Activated CD4-positive, alpha-beta T cell treated with anti-CD3 and anti-CD28 coated beads for 36 hours (primary cell): ENCODE results near the gene ZNF610. TPM values are rescaled to one million over a fixed set of nuclear protein-coding genes. Genes with fewer than 3 reads are reported as not detected.
A peak's percentile ranks its signal among the peaks of the same experiment; 100 is the strongest.
"Not testable (repeated sequence)": the region's sequence is repeated elsewhere in the genome, so short reads cannot be mapped to it uniquely, and the experiment has no call there.

Experiments used
- ATAC-seq: fragments of 200-7000 bp; cut with Tn5 transposase; one replicate; pipeline ENCODE4 v1.10.0; 2021; ENCODE audit warnings: mild to moderate bottlenecking, moderate library complexity
- CTCF ChIA-PET: fragments of 350-600 bp; sonication (Branson Sonifier 250); formaldehyde crosslinking; loops from one replicate; lab custom pipeline; 2021; ENCODE audit warnings: antibody characterized with exemption; lab: Charles Lee
- POLR2A ChIA-PET: fragments of 350-600 bp; sonication (Branson Sonifier 250); formaldehyde crosslinking; loops from one replicate; lab custom pipeline; 2021; ENCODE audit warnings: antibody characterized with exemption, inconsistent platforms; lab: Charles Lee
- DNase-seq: peaks from one replicate; pipeline ENCODE4 v3.0.0-alpha.2; 2020
- H3K27ac Mint-ChIP-seq: one replicate; pipeline ENCODE4 v1.8.0; 2021; ENCODE audit warnings: mixed read lengths
- H3K27me3 Mint-ChIP-seq: one replicate; pipeline ENCODE4 v1.8.0; 2021; ENCODE audit warnings: mixed read lengths
- H3K36me3 Mint-ChIP-seq: one replicate; pipeline ENCODE4 v1.8.0; 2021; ENCODE audit warnings: low read depth, mixed read lengths
- H3K4me1 Mint-ChIP-seq: one replicate; pipeline ENCODE4 v1.8.0; 2021; ENCODE audit warnings: mixed read lengths
- H3K4me3 Mint-ChIP-seq: one replicate; pipeline ENCODE4 v1.8.0; 2021; ENCODE audit warnings: mild to moderate bottlenecking, moderate library complexity, mixed read lengths
- H3K9me3 Mint-ChIP-seq: one replicate; pipeline ENCODE4 v1.8.0; 2021; ENCODE audit warnings: low read depth, mixed read lengths
- intact Hi-C, 2 experiments: fragments of 100-400 bp; cut with DNase I in 1 of 2; cut with micrococcal nuclease in 1 of 2; formaldehyde crosslinking; loops; one replicate each; pipeline versions ENCODE4 v1.14.2 to v1.15.1; 2022 to 2024; cut with DNase I, micrococcal nuclease
- total RNA-seq, 2 experiments: library from RNA; stranded (reverse); gene quantifications; one replicate each; pipeline ENCODE4 v1.2.3, GENCODE V29; 2021

ZNF610 gene
- total RNA-seq, 2 experiments from 2014 or later = 2.3 to 3.3 TPM

DNA sequence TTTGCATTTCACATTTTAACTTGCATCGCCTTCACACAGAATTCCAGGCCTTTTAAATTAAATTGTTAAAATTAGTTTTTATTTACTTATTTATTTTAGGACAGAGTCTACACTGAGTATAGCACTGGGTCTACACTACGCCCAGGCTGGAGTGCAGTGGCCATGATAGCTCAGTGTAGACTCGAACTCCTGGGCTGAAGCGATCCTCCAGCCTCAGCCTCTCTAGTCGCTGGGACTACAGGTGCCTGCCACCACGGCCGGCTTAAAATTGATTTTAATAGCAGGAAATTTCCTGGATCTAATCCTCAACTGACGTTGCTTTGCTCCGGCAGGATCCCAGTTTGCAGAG lies 301 bp upstream of the ZNF610 start:
- ATAC-seq (peak; percentile 45), DNase-seq (no peak)
- Mint-ChIP-seq H3K9me3 (peaks cover 30% of the 10 kb centered on the region), H3K27me3 (no peaks in the 10 kb centered on the region), H3K4me1 (peaks cover 10% of the 10 kb centered on the region), H3K27ac (peak overlapping the region; percentile 96), H3K4me3 (peak overlapping the region; percentile 97), H3K36me3 (peaks cover 36% of the 10 kb centered on the region)
- POLR2A ChIA-PET = interaction anchor here (0.8 kb wide), 1 partner anchor 34 kb away, joined by 4 read pairs; the partner anchor contains the start of gene ZNF880
- CTCF ChIA-PET = no interaction called here
- intact Hi-C loops = loop anchor here (1.0 to 2.0 kb wide), 9 partner anchors 33 to 400 kb away; partner anchors contain the start of genes ZNF880 (in 2 of the 2), PPP2R1A (in 1 of the 2), ZNF528 (in 1 of the 2) and ZNF611 (in 1 of the 2)

DNA sequence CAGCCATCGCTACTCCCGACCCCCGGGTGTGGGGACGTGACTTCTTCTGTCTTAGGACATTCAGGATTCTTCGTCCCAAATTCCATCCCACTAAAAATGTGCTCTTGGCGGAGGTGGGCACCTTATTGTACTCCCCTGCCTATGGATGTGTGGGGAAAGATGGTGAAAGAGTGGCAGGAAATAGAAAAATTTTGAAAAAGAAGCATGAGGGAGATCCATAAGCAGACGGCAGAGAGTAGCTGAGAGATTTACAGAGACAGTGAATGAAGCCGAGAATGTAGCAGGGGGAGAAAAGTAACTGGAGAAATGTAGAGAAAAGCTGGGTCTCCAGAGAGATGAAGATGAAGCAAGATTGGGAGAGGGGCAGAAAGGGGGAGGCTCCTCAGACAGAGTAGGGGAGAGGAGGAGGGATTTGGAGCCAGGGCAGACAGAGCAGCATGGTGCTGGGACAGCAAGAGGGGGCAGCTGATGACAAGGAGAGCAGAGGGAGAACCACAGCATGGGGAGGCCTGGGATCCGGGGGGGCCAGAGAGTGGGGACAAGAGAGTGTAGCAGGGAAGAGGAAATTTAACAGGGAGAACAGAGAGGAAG lies 843 bp downstream of the ZNF610 start:
- peak overlapping the region; percentile 97 for H3K4me3 Mint-ChIP-seq
- ChIA-PET CTCF (interaction anchor here (0.7 kb wide), 1 partner anchor 89 kb away, joined by 3 read pairs; no protein-coding TSS in a partner anchor), POLR2A (no interaction called here)
- H3K27ac Mint-ChIP-seq = peak overlapping the region; percentile 96
- H3K9me3 Mint-ChIP-seq = peaks cover 20% of the 10 kb centered on the region
- peak; percentile 11 for DNase-seq
- H3K36me3 Mint-ChIP-seq = peaks cover 32% of the 10 kb centered on the region
- intact Hi-C loops = loop anchor here (1.0 to 2.0 kb wide), 9 partner anchors 32 to 398 kb away; partner anchors contain the start of genes ZNF880 (in 2 of the 2), PPP2R1A (in 1 of the 2), ZNF528 (in 1 of the 2) and ZNF611 (in 1 of the 2)
- peaks cover 10% of the 10 kb centered on the region for H3K4me1 Mint-ChIP-seq
- H3K27me3 Mint-ChIP-seq = no peaks in the 10 kb centered on the region
- no peak for ATAC-seq

DNA sequence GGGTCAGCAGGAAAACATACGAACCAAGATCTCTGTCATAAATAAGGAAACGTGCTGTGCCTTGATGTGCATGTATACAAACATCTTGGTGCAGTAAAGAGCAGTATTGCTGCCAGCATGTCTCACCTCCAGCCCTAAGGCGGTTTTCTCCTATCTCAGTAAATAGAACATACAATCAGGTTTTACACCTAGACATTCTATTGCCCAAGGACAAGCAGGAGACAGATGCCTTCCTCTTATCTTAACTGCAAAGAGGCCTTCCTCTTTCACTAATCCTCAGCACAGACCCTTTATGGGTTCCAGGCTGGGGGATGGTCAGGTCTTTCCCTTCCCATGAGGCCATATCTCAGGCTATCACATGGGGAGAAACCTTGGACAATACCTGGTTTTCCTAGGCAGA lies 3.0 kb downstream of the ZNF610 start:
- H3K27me3 Mint-ChIP-seq, ATAC-seq, H3K9me3 Mint-ChIP-seq, intact Hi-C loops, DNase-seq, H3K27ac Mint-ChIP-seq, CTCF ChIA-PET, POLR2A ChIA-PET, H3K4me3 Mint-ChIP-seq: not testable (repeated sequence)
- Mint-ChIP-seq H3K36me3 (peaks cover 24% of the 10 kb centered on the region), H3K4me1 (peaks cover 12% of the 10 kb centered on the region)

GRCh38 chr19:52343548-52343947 lies 7.5 kb downstream of the ZNF610 start:
- Mint-ChIP-seq H3K4me3 (no peak overlapping the region), H3K27ac (no peak overlapping the region), H3K27me3 (no peaks in the 10 kb centered on the region), H3K4me1 (peaks cover 2% of the 10 kb centered on the region), H3K36me3 (peaks cover 15% of the 10 kb centered on the region), H3K9me3 (peaks cover 9% of the 10 kb centered on the region)
- ATAC-seq = peak; percentile 90
- ChIA-PET POLR2A (no interaction called here), CTCF (no interaction called here)
- intact Hi-C loops = loop anchor here in 1 of 2 experiments (5.0 kb wide), 2 partner anchors 96 to 404 kb away; no protein-coding TSS in a partner anchor
- peak; percentile 75 for DNase-seq

- no peak overlapping the region for H3K4me3 Mint-ChIP-seq
- ChIA-PET POLR2A (no interaction called here), CTCF (interaction anchor here (0.7 kb wide), 1 partner anchor 65 kb away, joined by 3 read pairs; no protein-coding TSS in a partner anchor)
- ATAC-seq = no peak
- H3K36me3 Mint-ChIP-seq = peaks cover 25% of the 10 kb centered on the region
- DNase-seq = no peak
- peaks cover 2% of the 10 kb centered on the region for H3K4me1 Mint-ChIP-seq
- peaks cover 7% of the 10 kb centered on the region for H3K9me3 Mint-ChIP-seq
- H3K27ac Mint-ChIP-seq = no peak overlapping the region
- intact Hi-C loops = no loop called here
- H3K27me3 Mint-ChIP-seq = no peaks in the 10 kb centered on the region
Observed at GRCh38 chr19:52345162-52345561, 9.1 kb downstream of the ZNF610 start.

DNA sequence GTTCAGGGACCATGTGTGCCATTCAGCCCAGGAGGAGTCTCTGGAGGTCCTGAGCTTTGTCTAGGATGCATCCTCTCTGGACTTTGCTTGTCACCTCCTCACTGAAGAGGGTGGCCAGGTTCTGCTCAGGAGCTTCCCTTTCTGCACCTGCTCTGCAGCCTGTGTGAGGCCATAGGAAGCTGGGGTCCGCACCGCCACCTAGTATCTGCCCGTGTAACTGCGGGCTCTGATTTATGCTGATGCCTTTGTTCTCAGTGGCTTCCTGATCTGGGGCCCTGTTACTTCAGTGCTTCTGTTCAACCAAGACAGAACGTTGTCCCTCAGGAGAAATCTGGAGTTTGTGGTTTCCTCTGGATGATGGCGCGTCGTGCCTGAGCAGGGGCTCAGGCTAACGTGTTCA lies 15.5 kb downstream of the ZNF610 start:
- DNase-seq (peak; percentile 35), ATAC-seq (no peak)
- CTCF ChIA-PET = interaction anchor here (0.8 kb wide), 1 partner anchor 10 kb away, joined by 3 read pairs; no protein-coding TSS in a partner anchor
- no peaks in the 10 kb centered on the region for H3K4me1 Mint-ChIP-seq
- POLR2A ChIA-PET = interaction anchor here (0.6 kb wide), 1 partner anchor 255 kb away, joined by 3 read pairs; no protein-coding TSS in a partner anchor
- intact Hi-C loops = no loop called here
- H3K27me3 Mint-ChIP-seq = no peaks in the 10 kb centered on the region
- H3K36me3 Mint-ChIP-seq = peaks cover 67% of the 10 kb centered on the region
- H3K9me3 Mint-ChIP-seq = peaks cover 36% of the 10 kb centered on the region
- no peak overlapping the region for H3K4me3 Mint-ChIP-seq
- H3K27ac Mint-ChIP-seq = no peak overlapping the region

- Mint-ChIP-seq H3K4me1 (peaks cover 11% of the 10 kb centered on the region), H3K4me3 (no peak overlapping the region), H3K27ac (no peak overlapping the region), H3K9me3 (peaks cover 37% of the 10 kb centered on the region), H3K27me3 (no peaks in the 10 kb centered on the region), H3K36me3 (peaks cover 56% of the 10 kb centered on the region)
- intact Hi-C loops = no loop called here
- POLR2A ChIA-PET = no interaction called here
- DNase-seq (no peak), ATAC-seq (no peak)
- CTCF ChIA-PET = no interaction called here
Observed at GRCh38 chr19:52366414-52366824, 30.4 kb downstream of the ZNF610 start.

DNA sequence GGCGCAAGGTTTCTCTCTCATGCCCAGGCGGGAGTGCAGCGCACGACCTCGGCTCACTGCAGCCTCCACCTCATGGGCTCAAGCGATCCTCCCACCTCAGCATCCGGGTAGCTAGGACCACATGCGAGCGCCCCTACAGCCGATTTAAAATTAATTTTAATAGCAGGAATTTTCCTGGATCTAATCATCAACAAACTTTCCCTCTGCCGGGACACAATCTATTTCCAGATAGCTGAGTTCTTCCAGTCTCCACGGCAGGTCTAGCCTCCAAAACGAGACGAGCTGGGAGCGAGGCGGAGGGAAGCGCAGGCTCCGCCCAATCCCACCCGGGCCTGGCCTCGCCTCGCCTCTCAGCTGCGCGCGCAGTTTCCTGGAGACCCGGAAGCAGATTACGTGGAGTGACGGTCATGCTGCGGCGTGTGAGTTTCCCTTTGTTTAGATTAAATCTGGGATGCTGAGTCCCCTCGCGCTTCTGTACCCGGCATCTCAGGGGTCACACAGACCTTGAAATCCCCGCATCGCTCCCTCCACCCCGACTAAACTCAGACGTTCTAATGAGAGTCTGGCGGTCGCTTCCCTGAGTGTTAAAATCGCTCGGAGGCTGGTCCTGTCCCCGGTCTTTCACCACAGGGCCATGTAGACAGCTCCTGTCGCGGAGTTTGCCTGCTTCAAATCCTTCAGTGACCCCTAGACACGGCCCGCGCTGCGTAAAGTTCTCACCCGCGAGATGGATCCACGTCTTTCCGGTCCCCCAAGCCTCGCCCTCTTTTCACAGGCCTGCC lies 33.7 kb downstream of the ZNF610 start, which contains the start of gene ZNF880:
Gene ZNF880, plus strand, starts transcription at position 365 of the 782 bp plus-strand sequence. Its CDS starts 43 bp downstream, at position 408.
- Mint-ChIP-seq H3K4me3 (peak within 1 kb of the TSS; percentile 94), H3K9me3 (peaks cover 43% of the 10 kb centered on the region)

DNA sequence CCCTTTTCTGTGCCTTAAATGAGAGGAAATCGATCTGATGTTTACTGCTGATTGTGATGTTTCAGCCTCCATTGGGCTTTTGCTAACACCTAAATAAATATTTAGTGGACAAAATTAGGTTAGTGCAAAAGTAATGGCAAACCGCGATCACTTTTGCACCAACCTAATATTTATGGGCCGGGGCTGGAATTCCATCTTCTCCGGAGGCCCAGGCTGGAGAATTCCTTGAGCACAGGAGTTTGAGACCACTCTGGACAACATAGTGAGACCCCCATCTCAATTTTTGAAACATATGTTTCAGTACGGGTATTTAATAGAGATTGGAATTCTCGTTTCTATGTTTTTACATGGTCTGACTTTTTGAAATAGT lies 34.3 kb downstream of the ZNF610 start:
- H3K36me3 Mint-ChIP-seq = peaks cover 73% of the 10 kb centered on the region
- peaks cover 11% of the 10 kb centered on the region for H3K4me1 Mint-ChIP-seq
- ATAC-seq = no peak
- peak overlapping the region; percentile 94 for H3K4me3 Mint-ChIP-seq
- H3K27ac Mint-ChIP-seq = peak overlapping the region; percentile 99
- no peak for DNase-seq
- H3K9me3 Mint-ChIP-seq = peaks cover 44% of the 10 kb centered on the region
- intact Hi-C loops = loop anchor here in 1 of 2 experiments (1.0 kb wide), 1 partner anchor 27 kb away; the partner anchor contains the start of gene ZNF528
- no peaks in the 10 kb centered on the region for H3K27me3 Mint-ChIP-seq
- ChIA-PET POLR2A (interaction anchor here (0.6 kb wide), 2 partner anchors 361 to 572 kb away, joined by 3 to 5 read pairs; no protein-coding TSS in a partner anchor), CTCF (interaction anchor here (1.1 kb wide), 1 partner anchor 27 kb away, joined by 4 read pairs; the partner anchor contains the start of gene ZNF528)

More for the DNA sequence above, 33.7 kb downstream of the ZNF610 start, which contains the start of gene ZNF880:
- intact Hi-C loops = loop anchor here (1.0 to 2.0 kb wide), 4 partner anchors 28 to 229 kb away; partner anchors contain the start of genes ZNF610 (in 2 of the 2) and ZNF528 (in 1 of the 2)
- CTCF ChIA-PET = interaction anchor here (0.7 to 1.1 kb wide), 3 partner anchors 13 to 101 kb away, joined by 3 to 4 read pairs (median 4); partner anchors contain the start of gene ZNF528
- Mint-ChIP-seq H3K4me1 (peaks cover 11% of the 10 kb centered on the region), H3K36me3 (peaks cover 68% of the 10 kb centered on the region), H3K27me3 (no peaks in the 10 kb centered on the region), H3K27ac (peak within 1 kb of the TSS; percentile 99)
- POLR2A ChIA-PET = interaction anchor here (0.6 kb wide), 3 partner anchors 34 to 573 kb away, joined by 3 to 5 read pairs (median 4); partner anchors contain the start of gene ZNF610
- peak; percentile 99 for ATAC-seq
- peak; percentile 96 for DNase-seq

DNA sequence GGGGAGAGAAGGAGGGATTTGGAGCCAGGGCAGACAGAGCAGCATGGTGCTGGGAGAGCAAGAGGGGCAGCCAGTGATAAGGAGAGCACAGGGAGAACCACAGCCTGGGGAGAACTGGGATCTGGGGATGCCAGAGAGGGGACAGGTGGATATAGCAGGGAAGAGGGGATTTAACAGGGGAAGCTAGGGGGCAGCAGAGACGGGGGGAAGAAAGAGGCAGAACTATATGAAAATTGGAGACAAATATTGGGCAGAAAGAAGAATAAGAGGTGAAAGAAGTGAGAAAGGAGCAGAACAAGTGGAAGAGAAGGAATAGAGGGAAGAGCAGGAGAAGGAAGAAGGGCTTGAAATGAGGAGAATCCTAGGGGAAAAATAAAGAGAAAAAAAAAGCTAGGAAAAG lies 55.1 kb downstream of the ZNF610 start:
- CTCF ChIA-PET = no interaction called here
- H3K27ac Mint-ChIP-seq = no peak overlapping the region
- intact Hi-C loops = no loop called here
- POLR2A ChIA-PET = interaction anchor here (0.6 kb wide), 1 partner anchor 11 kb away, joined by 4 read pairs; no protein-coding TSS in a partner anchor
- peaks cover 42% of the 10 kb centered on the region for H3K9me3 Mint-ChIP-seq
- no peaks in the 10 kb centered on the region for H3K27me3 Mint-ChIP-seq
- peaks cover 46% of the 10 kb centered on the region for H3K36me3 Mint-ChIP-seq
- DNase-seq (no peak), ATAC-seq (no peak)
- H3K4me1 Mint-ChIP-seq = no peaks in the 10 kb centered on the region
- no peak overlapping the region for H3K4me3 Mint-ChIP-seq
